Coronary artery (tissue), 2 donors: ENCODE results near the gene DUSP19.

ENCODE experiments used
- DNase-seq: peaks from one replicate; pipeline ENCODE4 v3.0.0-alpha.2; 2017; ENCODE audit warnings: low spot score
- H3K27ac ChIP-seq, 2 donors: fragments of 200-600 bp; sonication (generic); one replicate each; pipeline ENCODE4 v1.5.1; 2016 to 2019
- H3K4me3 ChIP-seq: fragments of 200-600 bp; sonication (generic); 2 replicates; pipeline ENCODE4 v1.5.1; 2016; ENCODE audit warnings: mild to moderate bottlenecking, moderate library complexity
- TF ChIP-seq, protein P1 (sequence below): fragments of 200-600 bp; sonication (generic); IDR thresholded peaks from one replicate; pipeline ENCODE4 v1.5.1; 2019; ENCODE audit warnings: antibody characterized with exemption

DUSP19 gene

DNA sequence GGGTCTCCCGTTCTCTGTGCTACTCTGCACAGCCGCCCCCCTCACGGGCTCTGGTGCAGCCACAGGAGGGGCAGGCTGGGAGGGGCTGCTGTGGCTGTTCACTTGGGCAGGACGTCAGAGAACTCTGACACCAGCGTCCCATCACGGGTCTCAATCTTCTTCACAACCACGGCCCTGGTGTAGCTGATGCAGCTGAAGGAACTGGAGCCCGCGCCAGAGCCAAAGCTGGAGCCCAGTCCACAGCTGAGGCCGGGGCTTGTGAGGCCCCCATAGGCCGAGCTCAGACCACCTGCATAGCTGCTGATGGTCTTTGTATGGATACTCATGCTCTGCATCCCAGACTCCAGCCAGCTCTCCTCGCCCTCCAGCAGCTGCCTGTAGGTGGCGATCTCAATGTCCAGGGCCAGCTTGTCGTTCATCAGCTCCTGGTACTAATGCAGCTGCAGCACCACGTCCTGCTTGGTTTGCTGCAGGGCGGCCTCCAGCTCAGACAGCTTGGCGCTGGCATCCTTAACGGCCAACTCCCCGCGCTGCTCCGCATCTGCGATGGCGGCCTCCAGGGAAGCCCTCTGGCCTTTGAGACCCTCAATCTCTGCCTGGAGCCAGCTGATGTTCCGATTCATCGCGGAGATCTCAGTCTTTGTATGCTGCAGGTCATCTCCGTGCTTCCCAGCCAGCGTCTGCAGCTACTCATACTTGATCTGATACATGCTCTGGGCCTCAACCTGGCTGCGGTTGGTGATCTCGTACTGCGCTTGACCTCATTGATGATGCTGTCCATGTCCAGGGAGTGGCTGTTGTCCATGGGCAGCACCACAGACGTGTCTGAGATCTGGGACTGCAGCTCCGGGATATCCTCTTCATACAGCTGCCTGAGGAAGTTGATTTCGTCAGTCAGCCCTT is 7.4 kb upstream of the DUSP19 start:
- no peak overlapping the region for H3K4me3 ChIP-seq
- no peak overlapping the region for H3K27ac ChIP-seq
- DNase-seq, result no peak
- TF ChIP-seq, protein P1, sequence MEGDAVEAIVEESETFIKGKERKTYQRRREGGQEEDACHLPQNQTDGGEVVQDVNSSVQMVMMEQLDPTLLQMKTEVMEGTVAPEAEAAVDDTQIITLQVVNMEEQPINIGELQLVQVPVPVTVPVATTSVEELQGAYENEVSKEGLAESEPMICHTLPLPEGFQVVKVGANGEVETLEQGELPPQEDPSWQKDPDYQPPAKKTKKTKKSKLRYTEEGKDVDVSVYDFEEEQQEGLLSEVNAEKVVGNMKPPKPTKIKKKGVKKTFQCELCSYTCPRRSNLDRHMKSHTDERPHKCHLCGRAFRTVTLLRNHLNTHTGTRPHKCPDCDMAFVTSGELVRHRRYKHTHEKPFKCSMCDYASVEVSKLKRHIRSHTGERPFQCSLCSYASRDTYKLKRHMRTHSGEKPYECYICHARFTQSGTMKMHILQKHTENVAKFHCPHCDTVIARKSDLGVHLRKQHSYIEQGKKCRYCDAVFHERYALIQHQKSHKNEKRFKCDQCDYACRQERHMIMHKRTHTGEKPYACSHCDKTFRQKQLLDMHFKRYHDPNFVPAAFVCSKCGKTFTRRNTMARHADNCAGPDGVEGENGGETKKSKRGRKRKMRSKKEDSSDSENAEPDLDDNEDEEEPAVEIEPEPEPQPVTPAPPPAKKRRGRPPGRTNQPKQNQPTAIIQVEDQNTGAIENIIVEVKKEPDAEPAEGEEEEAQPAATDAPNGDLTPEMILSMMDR, result no peak

DNA sequence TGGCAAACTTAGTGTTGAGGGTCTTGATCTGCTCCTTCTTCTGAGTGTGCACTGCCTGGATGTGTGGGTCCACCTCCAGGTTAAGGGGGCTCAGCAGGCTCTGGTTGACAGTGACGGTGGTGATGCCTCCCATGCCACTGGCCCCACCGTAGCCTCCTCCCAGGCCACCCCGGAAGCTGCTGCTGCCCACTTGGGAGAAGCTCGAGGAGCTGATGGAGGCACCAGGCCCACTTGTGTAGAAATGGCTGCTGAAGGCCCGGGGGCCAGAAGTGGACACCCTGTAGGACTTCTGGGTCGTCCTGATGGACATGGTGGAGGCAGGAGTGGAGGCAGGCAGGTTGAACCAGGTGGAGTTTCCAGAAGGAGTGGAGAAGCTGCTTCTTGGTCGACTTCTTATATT is 6.4 kb upstream of the DUSP19 start:
- TF ChIP-seq, protein P1, result no peak
- no peak for DNase-seq
- H3K27ac ChIP-seq, result no peak overlapping the region
- no peak overlapping the region for H3K4me3 ChIP-seq

DNA sequence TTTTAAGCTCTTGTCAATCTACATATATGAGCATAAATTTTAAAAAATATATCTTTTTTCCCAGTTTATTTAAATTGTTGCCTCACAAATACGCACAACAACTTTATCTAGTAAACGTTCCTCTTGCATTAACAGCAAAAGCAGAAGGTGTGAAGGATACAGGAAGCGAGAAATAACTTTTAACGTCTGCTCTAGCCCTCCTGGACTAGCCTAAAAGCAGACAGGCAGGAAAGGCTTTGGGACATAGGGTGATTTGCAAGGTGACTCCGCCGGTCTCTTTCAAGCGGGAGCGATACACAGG is 434 bp upstream of the DUSP19 start:
- Histone ChIP-seq H3K27ac (peak overlapping the region; percentile 71 to 92), H3K4me3 (peak overlapping the region; percentile 81)
- TF ChIP-seq, protein P1, result no peak
- no peak for DNase-seq

DNA sequence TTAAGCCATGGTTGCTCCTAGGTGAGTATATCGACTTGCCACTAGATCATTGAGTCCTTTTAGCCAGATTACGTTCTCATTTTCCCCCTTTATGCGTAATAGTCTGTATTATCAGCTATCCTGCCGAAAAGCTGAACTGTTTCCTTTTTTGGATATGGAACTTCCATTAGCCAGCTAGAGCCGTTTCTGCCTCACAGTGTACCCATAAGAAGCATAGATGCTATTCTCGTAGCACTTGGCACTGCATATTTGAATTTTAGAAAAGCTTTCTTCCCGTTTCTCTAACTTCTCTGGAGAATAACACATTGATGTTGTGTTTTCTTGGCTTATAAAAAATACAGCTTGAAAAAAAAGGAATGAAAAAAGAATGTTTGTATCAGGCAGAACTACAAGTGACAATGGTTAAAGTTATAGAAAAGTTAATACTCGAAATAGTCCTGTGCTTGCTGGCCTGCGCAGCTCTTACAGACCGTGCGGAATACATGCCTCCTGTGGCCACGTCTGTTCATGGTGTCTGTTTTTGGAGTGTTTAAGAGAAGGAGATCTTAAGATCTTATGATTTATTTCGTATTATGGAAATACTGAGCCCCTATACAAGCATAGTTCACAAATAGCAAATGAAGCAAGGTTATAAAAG is 710 bp downstream of the DUSP19 start:
- TF ChIP-seq, protein P1, result no peak
- H3K4me3 ChIP-seq, result peak overlapping the region; percentile 81
- H3K27ac ChIP-seq, result peak overlapping the region; percentile 71 to 92
- DNase-seq, result no peak

DNA sequence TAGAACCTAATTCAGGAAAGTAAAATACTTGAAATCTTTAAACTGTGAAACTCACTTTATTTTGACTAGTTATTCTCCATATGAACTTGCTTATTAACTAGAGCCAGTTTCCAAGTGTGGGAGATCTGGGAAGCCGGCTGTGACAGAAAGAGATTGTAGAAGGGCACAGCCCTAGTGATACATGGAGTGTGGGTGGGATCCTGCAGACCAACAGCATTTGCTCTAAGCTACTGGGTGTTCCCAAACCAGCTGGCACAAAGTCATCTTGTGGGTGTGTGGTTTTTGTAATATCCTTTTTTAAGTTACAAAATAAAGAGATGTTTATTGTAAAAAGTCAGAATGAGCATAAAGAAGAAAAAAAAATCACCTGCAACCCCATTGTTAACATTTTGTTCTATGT is 3.4 kb downstream of the DUSP19 start:
- TF ChIP-seq, protein P1, result no peak
- DNase-seq, result no peak
- H3K27ac ChIP-seq, result no peak overlapping the region

DNA sequence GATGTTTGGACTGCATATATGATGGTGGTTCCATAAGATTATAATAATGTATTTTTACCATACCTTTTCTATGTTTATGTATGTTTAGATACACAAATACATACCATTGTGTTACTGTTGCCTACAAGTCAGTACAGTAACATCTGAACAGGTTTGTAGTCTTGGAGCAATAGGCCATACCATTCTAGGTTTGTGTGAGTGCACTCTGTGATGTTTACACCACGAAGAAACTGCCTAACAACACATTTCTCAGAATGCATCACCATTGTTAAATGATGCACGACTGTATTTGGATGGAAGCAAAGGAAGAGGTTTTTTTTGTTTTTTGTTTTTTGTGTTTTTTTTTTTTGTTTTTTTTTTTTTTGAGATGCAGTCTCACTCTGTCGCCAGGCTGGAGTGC is 9.5 kb downstream of the DUSP19 start:
- no peak overlapping the region for H3K4me3 ChIP-seq
- DNase-seq, result no peak
- TF ChIP-seq, protein P1, result no peak
- no peak overlapping the region for H3K27ac ChIP-seq

More for the DNA sequence above, 3.4 kb downstream of the DUSP19 start:
- no peak overlapping the region for H3K4me3 ChIP-seq
